Measurements from ENCODE around the gene PMPCA.

GRCh38 chr9:136467766-136468165 is 57.3 kb downstream of the PMPCA start:
- TF ChIP-seq, protein P1, sequence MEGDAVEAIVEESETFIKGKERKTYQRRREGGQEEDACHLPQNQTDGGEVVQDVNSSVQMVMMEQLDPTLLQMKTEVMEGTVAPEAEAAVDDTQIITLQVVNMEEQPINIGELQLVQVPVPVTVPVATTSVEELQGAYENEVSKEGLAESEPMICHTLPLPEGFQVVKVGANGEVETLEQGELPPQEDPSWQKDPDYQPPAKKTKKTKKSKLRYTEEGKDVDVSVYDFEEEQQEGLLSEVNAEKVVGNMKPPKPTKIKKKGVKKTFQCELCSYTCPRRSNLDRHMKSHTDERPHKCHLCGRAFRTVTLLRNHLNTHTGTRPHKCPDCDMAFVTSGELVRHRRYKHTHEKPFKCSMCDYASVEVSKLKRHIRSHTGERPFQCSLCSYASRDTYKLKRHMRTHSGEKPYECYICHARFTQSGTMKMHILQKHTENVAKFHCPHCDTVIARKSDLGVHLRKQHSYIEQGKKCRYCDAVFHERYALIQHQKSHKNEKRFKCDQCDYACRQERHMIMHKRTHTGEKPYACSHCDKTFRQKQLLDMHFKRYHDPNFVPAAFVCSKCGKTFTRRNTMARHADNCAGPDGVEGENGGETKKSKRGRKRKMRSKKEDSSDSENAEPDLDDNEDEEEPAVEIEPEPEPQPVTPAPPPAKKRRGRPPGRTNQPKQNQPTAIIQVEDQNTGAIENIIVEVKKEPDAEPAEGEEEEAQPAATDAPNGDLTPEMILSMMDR (IDR thresholded peaks at IDR 0.05): no peak
- no peak for TF ChIP-seq FOXP1 (CRISPR knock-in tag; IDR thresholded peaks at IDR 0.05; ENCODE audit: borderline replicate concordance)
- TF ChIP-seq ESRRA (CRISPR knock-in tag; IDR thresholded peaks at IDR 0.05; ENCODE audit: borderline replicate concordance): no peak
- TF ChIP-seq, protein P2, sequence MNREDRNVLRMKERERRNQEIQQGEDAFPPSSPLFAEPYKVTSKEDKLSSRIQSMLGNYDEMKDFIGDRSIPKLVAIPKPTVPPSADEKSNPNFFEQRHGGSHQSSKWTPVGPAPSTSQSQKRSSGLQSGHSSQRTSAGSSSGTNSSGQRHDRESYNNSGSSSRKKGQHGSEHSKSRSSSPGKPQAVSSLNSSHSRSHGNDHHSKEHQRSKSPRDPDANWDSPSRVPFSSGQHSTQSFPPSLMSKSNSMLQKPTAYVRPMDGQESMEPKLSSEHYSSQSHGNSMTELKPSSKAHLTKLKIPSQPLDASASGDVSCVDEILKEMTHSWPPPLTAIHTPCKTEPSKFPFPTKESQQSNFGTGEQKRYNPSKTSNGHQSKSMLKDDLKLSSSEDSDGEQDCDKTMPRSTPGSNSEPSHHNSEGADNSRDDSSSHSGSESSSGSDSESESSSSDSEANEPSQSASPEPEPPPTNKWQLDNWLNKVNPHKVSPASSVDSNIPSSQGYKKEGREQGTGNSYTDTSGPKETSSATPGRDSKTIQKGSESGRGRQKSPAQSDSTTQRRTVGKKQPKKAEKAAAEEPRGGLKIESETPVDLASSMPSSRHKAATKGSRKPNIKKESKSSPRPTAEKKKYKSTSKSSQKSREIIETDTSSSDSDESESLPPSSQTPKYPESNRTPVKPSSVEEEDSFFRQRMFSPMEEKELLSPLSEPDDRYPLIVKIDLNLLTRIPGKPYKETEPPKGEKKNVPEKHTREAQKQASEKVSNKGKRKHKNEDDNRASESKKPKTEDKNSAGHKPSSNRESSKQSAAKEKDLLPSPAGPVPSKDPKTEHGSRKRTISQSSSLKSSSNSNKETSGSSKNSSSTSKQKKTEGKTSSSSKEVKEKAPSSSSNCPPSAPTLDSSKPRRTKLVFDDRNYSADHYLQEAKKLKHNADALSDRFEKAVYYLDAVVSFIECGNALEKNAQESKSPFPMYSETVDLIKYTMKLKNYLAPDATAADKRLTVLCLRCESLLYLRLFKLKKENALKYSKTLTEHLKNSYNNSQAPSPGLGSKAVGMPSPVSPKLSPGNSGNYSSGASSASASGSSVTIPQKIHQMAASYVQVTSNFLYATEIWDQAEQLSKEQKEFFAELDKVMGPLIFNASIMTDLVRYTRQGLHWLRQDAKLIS (CRISPR knock-in tag; IDR thresholded peaks at IDR 0.05; ENCODE audit: borderline replicate concordance): no peak
- no peak for TF ChIP-seq FOXJ3 (CRISPR knock-in tag; IDR thresholded peaks at IDR 0.05; ENCODE audit: borderline replicate concordance)
- TF ChIP-seq, protein P3, sequence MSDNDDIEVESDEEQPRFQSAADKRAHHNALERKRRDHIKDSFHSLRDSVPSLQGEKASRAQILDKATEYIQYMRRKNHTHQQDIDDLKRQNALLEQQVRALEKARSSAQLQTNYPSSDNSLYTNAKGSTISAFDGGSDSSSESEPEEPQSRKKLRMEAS (CRISPR knock-in tag; IDR thresholded peaks at IDR 0.05): no peak
- no peak for TF ChIP-seq ATF3 (CRISPR knock-in tag; conservative IDR thresholded peaks at IDR 0.05)
- TF ChIP-seq, protein P4, sequence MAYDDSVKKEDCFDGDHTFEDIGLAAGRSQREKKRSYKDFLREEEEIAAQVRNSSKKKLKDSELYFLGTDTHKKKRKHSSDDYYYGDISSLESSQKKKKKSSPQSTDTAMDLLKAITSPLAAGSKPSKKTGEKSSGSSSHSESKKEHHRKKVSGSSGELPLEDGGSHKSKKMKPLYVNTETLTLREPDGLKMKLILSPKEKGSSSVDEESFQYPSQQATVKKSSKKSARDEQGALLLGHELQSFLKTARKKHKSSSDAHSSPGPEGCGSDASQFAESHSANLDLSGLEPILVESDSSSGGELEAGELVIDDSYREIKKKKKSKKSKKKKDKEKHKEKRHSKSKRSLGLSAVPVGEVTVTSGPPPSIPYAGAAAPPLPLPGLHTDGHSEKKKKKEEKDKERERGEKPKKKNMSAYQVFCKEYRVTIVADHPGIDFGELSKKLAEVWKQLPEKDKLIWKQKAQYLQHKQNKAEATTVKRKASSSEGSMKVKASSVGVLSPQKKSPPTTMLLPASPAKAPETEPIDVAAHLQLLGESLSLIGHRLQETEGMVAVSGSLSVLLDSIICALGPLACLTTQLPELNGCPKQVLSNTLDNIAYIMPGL (CRISPR knock-in tag; IDR thresholded peaks at IDR 0.05): no peak
- TF ChIP-seq, protein P5, sequence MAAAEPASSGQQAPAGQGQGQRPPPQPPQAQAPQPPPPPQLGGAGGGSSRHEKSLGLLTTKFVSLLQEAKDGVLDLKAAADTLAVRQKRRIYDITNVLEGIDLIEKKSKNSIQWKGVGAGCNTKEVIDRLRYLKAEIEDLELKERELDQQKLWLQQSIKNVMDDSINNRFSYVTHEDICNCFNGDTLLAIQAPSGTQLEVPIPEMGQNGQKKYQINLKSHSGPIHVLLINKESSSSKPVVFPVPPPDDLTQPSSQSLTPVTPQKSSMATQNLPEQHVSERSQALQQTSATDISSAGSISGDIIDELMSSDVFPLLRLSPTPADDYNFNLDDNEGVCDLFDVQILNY (CRISPR knock-in tag; IDR thresholded peaks at IDR 0.05): no peak
- no peak for TF ChIP-seq OVOL2 (CRISPR knock-in tag; IDR thresholded peaks at IDR 0.05; ENCODE audit: borderline replicate concordance)
- TF ChIP-seq SP1 (CRISPR knock-in tag; conservative IDR thresholded peaks at IDR 0.05): no peak
- TF ChIP-seq CREB1 (CRISPR knock-in tag; IDR thresholded peaks at IDR 0.05): no peak
- TF ChIP-seq ZSCAN18 (CRISPR knock-in tag; IDR thresholded peaks at IDR 0.05): no peak
- TF ChIP-seq TP53 (CRISPR knock-in tag; IDR thresholded peaks at IDR 0.05): no peak
